Measurements from ENCODE around the gene NAA80. TPM values are rescaled to one million over a fixed set of nuclear protein-coding genes. Genes with fewer than 3 reads are reported as not detected.

NAA80 gene
- total and polyA plus RNA-seq, 2 of the 13 experiments (the other 11 are each of a cell fraction or from before 2014, with no cell fraction given) = 3.4 to 8.7 TPM

DNA sequence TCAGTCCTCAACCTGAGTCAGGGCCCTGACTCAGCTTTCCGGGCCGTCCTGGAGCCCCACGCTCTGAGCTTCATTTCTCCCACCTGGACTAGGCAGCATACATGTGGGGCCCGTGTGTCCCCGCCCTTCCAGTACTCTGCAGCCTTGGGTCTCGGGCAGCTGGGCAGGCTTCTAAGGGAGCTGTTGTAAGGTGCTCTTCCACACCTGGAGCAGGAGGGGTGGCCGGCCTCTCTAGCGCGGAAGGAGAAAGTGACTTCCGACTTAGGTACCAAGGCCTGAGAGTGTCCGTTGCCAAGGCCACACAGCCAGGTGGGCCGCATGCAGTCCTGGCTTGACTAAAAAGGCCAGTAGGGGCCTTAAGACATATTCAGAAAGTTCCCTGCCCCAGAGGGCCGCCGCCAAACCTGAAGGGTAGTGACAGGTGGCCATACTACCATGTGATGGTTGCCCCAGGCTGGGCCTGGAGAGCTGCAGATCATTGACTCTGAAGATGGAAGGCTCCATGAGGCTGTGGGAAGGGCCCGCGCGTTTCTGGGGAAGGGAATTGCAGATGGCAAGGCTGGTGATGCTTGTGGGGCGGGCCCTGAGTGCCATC, 39.7 kb downstream of the NAA80 start (continued):
- TF ChIP-seq CTCF (CRISPR knock-in tag; IDR thresholded peaks at IDR 0.05) = no peak
- TF ChIP-seq SNAPC5 (CRISPR knock-in tag; IDR thresholded peaks at IDR 0.05; ENCODE audit: borderline replicate concordance) = 0 out of 2 replicates have a peak, but pooled peaks have one; percentile 9
- TF ChIP-seq, protein P1, sequence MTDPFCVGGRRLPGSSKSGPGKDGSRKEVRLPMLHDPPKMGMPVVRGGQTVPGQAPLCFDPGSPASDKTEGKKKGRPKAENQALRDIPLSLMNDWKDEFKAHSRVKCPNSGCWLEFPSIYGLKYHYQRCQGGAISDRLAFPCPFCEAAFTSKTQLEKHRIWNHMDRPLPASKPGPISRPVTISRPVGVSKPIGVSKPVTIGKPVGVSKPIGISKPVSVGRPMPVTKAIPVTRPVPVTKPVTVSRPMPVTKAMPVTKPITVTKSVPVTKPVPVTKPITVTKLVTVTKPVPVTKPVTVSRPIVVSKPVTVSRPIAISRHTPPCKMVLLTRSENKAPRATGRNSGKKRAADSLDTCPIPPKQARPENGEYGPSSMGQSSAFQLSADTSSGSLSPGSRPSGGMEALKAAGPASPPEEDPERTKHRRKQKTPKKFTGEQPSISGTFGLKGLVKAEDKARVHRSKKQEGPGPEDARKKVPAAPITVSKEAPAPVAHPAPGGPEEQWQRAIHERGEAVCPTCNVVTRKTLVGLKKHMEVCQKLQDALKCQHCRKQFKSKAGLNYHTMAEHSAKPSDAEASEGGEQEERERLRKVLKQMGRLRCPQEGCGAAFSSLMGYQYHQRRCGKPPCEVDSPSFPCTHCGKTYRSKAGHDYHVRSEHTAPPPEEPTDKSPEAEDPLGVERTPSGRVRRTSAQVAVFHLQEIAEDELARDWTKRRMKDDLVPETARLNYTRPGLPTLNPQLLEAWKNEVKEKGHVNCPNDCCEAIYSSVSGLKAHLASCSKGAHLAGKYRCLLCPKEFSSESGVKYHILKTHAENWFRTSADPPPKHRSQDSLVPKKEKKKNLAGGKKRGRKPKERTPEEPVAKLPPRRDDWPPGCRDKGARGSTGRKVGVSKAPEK (CRISPR knock-in tag; IDR thresholded peaks at IDR 0.05; ENCODE audit: borderline replicate concordance) = no peak
- TF ChIP-seq ZFP36 (IDR thresholded peaks at IDR 0.05; ENCODE audit: borderline replicate concordance, low read depth, low read length, partially characterized antibody) = no peak
- no peak for TF ChIP-seq ZNF232 (CRISPR knock-in tag; IDR thresholded peaks at IDR 0.05; ENCODE audit: borderline replicate concordance)
- no peak for TF ChIP-seq GPBP1L1 (CRISPR knock-in tag; IDR thresholded peaks at IDR 0.05)
- no peak for TF ChIP-seq ZNF281 (CRISPR knock-in tag; IDR thresholded peaks at IDR 0.05; ENCODE audit: borderline replicate concordance)
- no peak for TF ChIP-seq ZBTB33 (CRISPR knock-in tag; IDR thresholded peaks at IDR 0.05)
- TF ChIP-seq NR1H2 (CRISPR knock-in tag; IDR thresholded peaks at IDR 0.05; ENCODE audit: borderline replicate concordance, low read depth) = no peak
- TF ChIP-seq SMYD3 (CRISPR knock-in tag; IDR thresholded peaks at IDR 0.05) = no peak
- 0 out of 2 replicates have a peak, but pooled peaks have one; percentile 46 for TF ChIP-seq ZNF552 (CRISPR knock-in tag; IDR thresholded peaks at IDR 0.05; ENCODE audit: borderline replicate concordance)
- TF ChIP-seq ZNF782 (CRISPR knock-in tag; IDR thresholded peaks at IDR 0.05; ENCODE audit: borderline replicate concordance) = no peak
- TF ChIP-seq STAT6 (CRISPR knock-in tag; IDR thresholded peaks at IDR 0.05; ENCODE audit: borderline replicate concordance) = no peak
